Nephron progenitor cell (in vitro differentiated cells): ENCODE measurements around the gene PLK2.
A peak's percentile ranks its signal among the peaks of the same experiment; 100 is the strongest.

ENCODE experiments used
- DNase-seq: peaks from one replicate; pipeline ENCODE4 v3.0.0; 2021
- H3K27ac Mint-ChIP-seq: 2 replicates; pipeline ENCODE4 v1.8.0; 2021; ENCODE audit warnings: mild to moderate bottlenecking, moderate library complexity, mixed read lengths
- H3K27me3 Mint-ChIP-seq: 2 replicates; pipeline ENCODE4 v1.8.0; 2021; ENCODE audit warnings: mild to moderate bottlenecking, low read depth, mixed read lengths; ENCODE audit not compliant: poor library complexity
- H3K36me3 Mint-ChIP-seq: 2 replicates; pipeline ENCODE4 v1.8.0; 2021; ENCODE audit warnings: low read depth, mixed read lengths
- H3K4me1 Mint-ChIP-seq: 2 replicates; pipeline ENCODE4 v1.8.0; 2021; ENCODE audit warnings: mixed read lengths
- H3K4me3 Mint-ChIP-seq: 2 replicates; pipeline ENCODE4 v1.8.0; 2021; ENCODE audit warnings: mild to moderate bottlenecking, moderate library complexity, mixed read lengths
- H3K9me3 Mint-ChIP-seq: 2 replicates; pipeline ENCODE4 v1.8.0; 2021; ENCODE audit warnings: mild to moderate bottlenecking, moderate library complexity, mixed read lengths
- CTCF ChIP-seq: fragments of 200-600 bp; sonication (generic); IDR thresholded peaks from 2 replicates; pipeline ENCODE4 v1.5.0; 2021; ENCODE audit warnings: antibody characterized with exemption

PLK2 gene

DNA sequence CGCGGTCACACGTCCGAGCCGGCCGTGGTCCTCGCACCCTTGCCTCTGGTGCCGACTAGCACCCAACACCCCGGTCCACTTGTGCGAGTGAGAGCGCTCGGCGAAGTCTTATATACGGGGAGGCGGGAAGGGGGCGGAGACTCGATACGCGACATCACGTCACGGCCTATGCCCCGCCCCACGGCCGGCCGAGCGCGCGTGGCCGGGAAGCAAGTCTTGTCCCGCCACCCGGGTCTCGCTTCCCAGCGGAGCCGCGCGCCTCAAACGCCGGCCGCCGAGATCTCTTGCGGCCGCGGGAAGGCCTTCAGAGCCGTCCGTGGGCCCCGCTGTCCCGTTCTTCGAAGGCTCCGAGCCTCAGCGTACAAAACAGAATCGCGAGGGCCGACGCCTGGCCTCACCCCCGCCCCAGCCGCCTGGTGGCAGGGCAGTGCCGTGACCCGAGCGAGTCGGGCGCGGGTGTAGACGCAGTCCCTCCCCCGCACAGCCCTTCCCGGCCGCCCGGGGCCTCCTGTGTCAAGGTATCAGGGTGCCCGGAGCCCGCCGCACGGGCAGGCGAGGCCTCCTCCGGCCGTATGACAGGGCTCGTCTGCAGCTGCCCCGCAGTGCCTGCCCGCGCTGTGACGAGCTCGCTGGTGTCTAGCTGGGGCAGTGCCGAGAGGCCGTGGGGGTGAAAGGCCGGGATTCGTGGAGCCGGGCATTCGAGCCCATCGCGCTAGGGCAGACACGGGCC, at the start of gene PLK2:
Gene PLK2, minus strand, starts transcription at position 85 of the 730 bp plus-strand sequence. CDS start 127 bp downstream, outside the sequence.
- H3K9me3 Mint-ChIP-seq, result no peaks in the 10 kb centered on the region
- peaks cover 30% of the 10 kb centered on the region for H3K36me3 Mint-ChIP-seq
- peak within 1 kb of the TSS; percentile 78 for H3K27ac Mint-ChIP-seq
- no peak for TF ChIP-seq CTCF
- DNase-seq, result peak; percentile 94
- no peaks in the 10 kb centered on the region for H3K27me3 Mint-ChIP-seq
- H3K4me3 Mint-ChIP-seq, result peak within 1 kb of the TSS; percentile 97
- peaks cover 54% of the 10 kb centered on the region for H3K4me1 Mint-ChIP-seq

GRCh38 chr5:58507715-58508114, 47.8 kb upstream of the PLK2 start:
- no peak for TF ChIP-seq CTCF
- DNase-seq, result no peak
- no peaks in the 10 kb centered on the region for H3K36me3 Mint-ChIP-seq
- no peaks in the 10 kb centered on the region for H3K4me1 Mint-ChIP-seq
- no peak overlapping the region for H3K4me3 Mint-ChIP-seq
- H3K27ac Mint-ChIP-seq, result no peak overlapping the region
- H3K27me3 Mint-ChIP-seq, result peaks cover 16% of the 10 kb centered on the region
- H3K9me3 Mint-ChIP-seq, result peaks cover 3% of the 10 kb centered on the region

- Mint-ChIP-seq H3K27ac (no peak overlapping the region), H3K27me3 (peaks cover 16% of the 10 kb centered on the region), H3K4me1 (no peaks in the 10 kb centered on the region), H3K4me3 (no peak overlapping the region), H3K9me3 (no peaks in the 10 kb centered on the region), H3K36me3 (no peaks in the 10 kb centered on the region)
- no peak for TF ChIP-seq CTCF
- no peak for DNase-seq
These were observed 46.2 kb upstream of the PLK2 start for GRCh38 chr5:58505971-58506640.

DNA sequence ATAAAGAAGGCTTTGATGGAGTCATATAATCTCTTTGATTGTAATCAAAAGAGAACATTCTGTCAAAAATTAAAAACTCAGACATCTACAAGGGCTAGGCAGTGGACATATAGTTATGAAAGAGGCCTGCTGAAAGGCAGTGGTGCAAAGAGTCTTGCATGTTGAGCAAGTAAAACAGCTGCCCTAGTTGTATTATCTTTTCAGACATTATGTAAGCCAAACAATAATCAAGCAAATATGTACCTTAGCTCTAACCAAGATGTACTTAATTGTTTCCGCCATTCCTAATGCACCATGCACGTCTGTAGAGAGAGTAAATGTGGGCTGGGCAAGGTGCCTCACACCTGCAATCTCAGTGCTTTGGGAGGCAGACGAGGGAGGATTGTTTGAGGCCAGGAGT, 45.6 kb upstream of the PLK2 start:
- H3K4me1 Mint-ChIP-seq, result no peaks in the 10 kb centered on the region

GRCh38 chr5:58504766-58505165, 44.9 kb upstream of the PLK2 start:
- no peak overlapping the region for H3K4me3 Mint-ChIP-seq
- H3K27me3 Mint-ChIP-seq, result peaks cover 13% of the 10 kb centered on the region
- H3K27ac Mint-ChIP-seq, result no peak overlapping the region
- no peaks in the 10 kb centered on the region for H3K9me3 Mint-ChIP-seq
- TF ChIP-seq CTCF, result no peak
- no peaks in the 10 kb centered on the region for H3K36me3 Mint-ChIP-seq
- DNase-seq, result no peak
- no peaks in the 10 kb centered on the region for H3K4me1 Mint-ChIP-seq

More for the DNA sequence above, 45.6 kb upstream of the PLK2 start:
- H3K27ac Mint-ChIP-seq, result no peak overlapping the region
- no peaks in the 10 kb centered on the region for H3K36me3 Mint-ChIP-seq
- TF ChIP-seq CTCF, result no peak
- no peak overlapping the region for H3K4me3 Mint-ChIP-seq
- H3K27me3 Mint-ChIP-seq, result peaks cover 16% of the 10 kb centered on the region
- H3K9me3 Mint-ChIP-seq, result no peaks in the 10 kb centered on the region
- DNase-seq, result no peak
